GM19324 (cell line): Measurements from ENCODE around the gene HPN.
"Not testable (repeated sequence)": the region's sequence is repeated elsewhere in the genome, so short reads cannot be mapped to it uniquely, and the experiment has no call there.

Source experiments
- ATAC-seq: cut with Tn5 transposase; IDR thresholded peaks from one replicate; pipeline ENCODE4 v1.9.1; 2021; ENCODE audit warnings: mild to moderate bottlenecking, moderate library complexity; ENCODE audit not compliant: unreplicated experiment, low FRiP score

The HPN gene

GRCh38 chr19:35008891-35009341 lies 32.6 kb upstream of the HPN start:
- ATAC-seq = no peak

- ATAC-seq = no peak
These were observed 31.8 kb upstream of the HPN start for GRCh38 chr19:35009424-35010415.

- no peak for ATAC-seq
These were observed 30.3 kb upstream of the HPN start for GRCh38 chr19:35011091-35011689.

GRCh38 chr19:35011737-35012682 lies 29.5 kb upstream of the HPN start:
- ATAC-seq = no peak

GRCh38 chr19:35013041-35013819 lies 28.3 kb upstream of the HPN start:
- ATAC-seq = no peak

- ATAC-seq = no peak
These were observed 27.4 kb upstream of the HPN start for GRCh38 chr19:35013820-35014754.

- not testable (repeated sequence) for ATAC-seq
These were observed 26.7 kb upstream of the HPN start for GRCh38 chr19:35014774-35015173.

GRCh38 chr19:35015270-35015953 lies 26.1 kb upstream of the HPN start:
- no peak for ATAC-seq

GRCh38 chr19:35015954-35016351 lies 25.6 kb upstream of the HPN start:
- no peak for ATAC-seq

- ATAC-seq = no peak
These were observed 24.0 kb upstream of the HPN start for GRCh38 chr19:35017507-35017906.

- no peak for ATAC-seq
These were observed 23.1 kb upstream of the HPN start for GRCh38 chr19:35018379-35018778.

- no peak for ATAC-seq
These were observed 22.4 kb upstream of the HPN start for GRCh38 chr19:35019144-35019543.

GRCh38 chr19:35021016-35021415 lies 20.5 kb upstream of the HPN start:
- no peak for ATAC-seq

- ATAC-seq = no peak
These were observed 19.9 kb upstream of the HPN start for GRCh38 chr19:35021596-35021995.

GRCh38 chr19:35022460-35022859 lies 19.1 kb upstream of the HPN start:
- ATAC-seq = no peak

GRCh38 chr19:35023428-35023827 lies 18.1 kb upstream of the HPN start:
- ATAC-seq = no peak

GRCh38 chr19:35024095-35024494 lies 17.4 kb upstream of the HPN start:
- no peak for ATAC-seq

GRCh38 chr19:35025969-35026368 lies 15.6 kb upstream of the HPN start:
- ATAC-seq = no peak
